ENCODE results near the gene CHPT1.
"Not testable (repeated sequence)": the region's sequence is repeated elsewhere in the genome, so short reads cannot be mapped to it uniquely, and the experiment has no call there.

CHPT1 gene

GRCh38 chr12:101732318-101732717 lies 34.9 kb downstream of the CHPT1 start:
- Mint-ChIP-seq H3K36me3 (ENCODE audit: low read depth) (peaks cover 8% of the 10 kb centered on the region), H3K4me1 (peaks cover under 1% of the 10 kb centered on the region), H3K27ac (no peak overlapping the region), H3K4me3 (no peak overlapping the region), H3K9me3 (no peaks in the 10 kb centered on the region), H3K27me3 (ENCODE audit: low read depth, poor library complexity) (no peaks in the 10 kb centered on the region)
- TF ChIP-seq, protein P1, sequence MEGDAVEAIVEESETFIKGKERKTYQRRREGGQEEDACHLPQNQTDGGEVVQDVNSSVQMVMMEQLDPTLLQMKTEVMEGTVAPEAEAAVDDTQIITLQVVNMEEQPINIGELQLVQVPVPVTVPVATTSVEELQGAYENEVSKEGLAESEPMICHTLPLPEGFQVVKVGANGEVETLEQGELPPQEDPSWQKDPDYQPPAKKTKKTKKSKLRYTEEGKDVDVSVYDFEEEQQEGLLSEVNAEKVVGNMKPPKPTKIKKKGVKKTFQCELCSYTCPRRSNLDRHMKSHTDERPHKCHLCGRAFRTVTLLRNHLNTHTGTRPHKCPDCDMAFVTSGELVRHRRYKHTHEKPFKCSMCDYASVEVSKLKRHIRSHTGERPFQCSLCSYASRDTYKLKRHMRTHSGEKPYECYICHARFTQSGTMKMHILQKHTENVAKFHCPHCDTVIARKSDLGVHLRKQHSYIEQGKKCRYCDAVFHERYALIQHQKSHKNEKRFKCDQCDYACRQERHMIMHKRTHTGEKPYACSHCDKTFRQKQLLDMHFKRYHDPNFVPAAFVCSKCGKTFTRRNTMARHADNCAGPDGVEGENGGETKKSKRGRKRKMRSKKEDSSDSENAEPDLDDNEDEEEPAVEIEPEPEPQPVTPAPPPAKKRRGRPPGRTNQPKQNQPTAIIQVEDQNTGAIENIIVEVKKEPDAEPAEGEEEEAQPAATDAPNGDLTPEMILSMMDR (IDR thresholded peaks at IDR 0.05): no peak
- no peak for DNase-seq

GRCh38 chr12:101733166-101733565 lies 35.7 kb downstream of the CHPT1 start:
- TF ChIP-seq, protein P1 (IDR thresholded peaks at IDR 0.05): no peak
- Mint-ChIP-seq H3K27me3 (ENCODE audit: low read depth, poor library complexity) (no peaks in the 10 kb centered on the region), H3K4me1 (peaks cover 6% of the 10 kb centered on the region), H3K4me3 (no peak overlapping the region), H3K27ac (no peak overlapping the region), H3K9me3 (no peaks in the 10 kb centered on the region), H3K36me3 (ENCODE audit: low read depth) (peaks cover 15% of the 10 kb centered on the region)
- no peak for DNase-seq

- not testable (repeated sequence) for H3K27me3 Mint-ChIP-seq (ENCODE audit: low read depth, poor library complexity); H3K27ac Mint-ChIP-seq
Measured at GRCh38 chr12:101734482-101734881, 37.0 kb downstream of the CHPT1 start.

GRCh38 chr12:101737476-101737875 lies 40.0 kb downstream of the CHPT1 start:
- DNase-seq: no peak
- Mint-ChIP-seq H3K27ac (no peak overlapping the region), H3K27me3 (ENCODE audit: low read depth, poor library complexity) (no peaks in the 10 kb centered on the region), H3K36me3 (ENCODE audit: low read depth) (peaks cover 34% of the 10 kb centered on the region), H3K4me3 (no peak overlapping the region), H3K9me3 (no peaks in the 10 kb centered on the region), H3K4me1 (peaks cover 6% of the 10 kb centered on the region)
- TF ChIP-seq, protein P1 (IDR thresholded peaks at IDR 0.05): no peak

More at GRCh38 chr12:101734482-101734881, 37.0 kb downstream of the CHPT1 start:
- H3K4me1 Mint-ChIP-seq, H3K4me3 Mint-ChIP-seq, DNase-seq, H3K9me3 Mint-ChIP-seq: not testable (repeated sequence)
- peaks cover 25% of the 10 kb centered on the region for H3K36me3 Mint-ChIP-seq (ENCODE audit: low read depth)

DNA sequence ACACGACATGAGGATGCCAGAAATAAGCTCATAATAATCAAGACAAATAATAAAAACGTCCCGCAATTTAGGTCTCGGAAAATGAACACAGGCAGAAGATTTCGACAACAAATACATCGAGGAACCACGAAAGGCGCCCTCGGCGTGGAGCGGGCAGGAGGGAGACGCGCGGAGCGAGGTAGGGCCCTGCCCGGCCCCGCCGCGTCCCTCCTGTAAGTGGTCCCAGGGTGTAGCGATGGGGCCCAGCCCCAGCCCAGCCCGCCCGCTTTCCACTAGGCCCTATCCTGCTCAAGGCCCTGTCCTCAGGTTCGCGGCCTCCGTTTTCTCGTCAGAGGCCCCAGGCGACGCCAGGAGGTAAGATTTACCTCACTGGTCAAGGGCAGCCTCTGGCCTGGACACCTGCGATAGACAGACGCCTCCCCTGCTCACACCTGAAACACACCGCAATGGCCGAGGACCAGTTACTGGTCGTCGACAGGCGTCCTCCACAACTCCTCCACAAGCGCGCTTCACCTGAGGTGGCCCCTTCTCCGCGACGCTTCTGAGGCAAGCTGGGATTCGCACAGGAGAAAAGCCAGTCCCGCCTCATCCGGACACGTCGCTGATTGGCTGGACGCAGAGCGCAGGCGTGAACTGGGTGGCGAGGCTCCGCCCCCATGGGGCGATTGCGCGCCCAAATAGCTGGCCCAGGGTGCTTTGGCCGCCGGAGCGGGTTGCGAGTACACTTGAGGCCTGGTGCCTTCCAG lies 41.7 kb downstream of the CHPT1 start, which contains the start of gene SYCP3:
Gene SYCP3 (minus strand): TSS at position 543 of the 746 bp plus-strand sequence. CDS start 1,527 bp downstream, outside the sequence.
- TF ChIP-seq, protein P1 (IDR thresholded peaks at IDR 0.05): no peak
- no peaks in the 10 kb centered on the region for H3K27me3 Mint-ChIP-seq (ENCODE audit: low read depth, poor library complexity)
- no peaks in the 10 kb centered on the region for H3K9me3 Mint-ChIP-seq
- no peak for DNase-seq
- H3K4me1 Mint-ChIP-seq: peaks cover 13% of the 10 kb centered on the region
- H3K36me3 Mint-ChIP-seq (ENCODE audit: low read depth): peaks cover 45% of the 10 kb centered on the region
- H3K27ac Mint-ChIP-seq: no peak within 1 kb of the TSS
- no peak within 1 kb of the TSS for H3K4me3 Mint-ChIP-seq

DNA sequence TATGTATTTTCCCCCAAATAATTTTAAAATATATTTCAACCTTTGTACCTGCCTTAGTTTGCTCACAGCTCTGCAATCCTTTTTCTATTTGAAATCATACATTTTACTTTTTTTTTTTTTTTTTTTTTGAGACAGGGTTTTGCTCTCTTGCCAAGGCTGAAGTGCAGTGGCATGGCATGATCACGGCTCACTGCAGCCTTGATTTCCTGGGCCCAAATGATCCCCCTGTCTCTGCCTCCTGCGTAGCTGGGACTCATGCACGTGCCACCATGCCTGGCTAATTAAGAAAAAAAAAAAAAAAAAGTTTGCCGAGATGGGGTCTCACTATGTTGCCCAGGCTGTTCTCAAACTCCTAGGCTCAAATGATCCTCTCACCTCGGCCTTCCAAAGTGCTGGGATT lies 43.1 kb downstream of the CHPT1 start:
- Mint-ChIP-seq H3K4me1 (peaks cover 13% of the 10 kb centered on the region), H3K27ac (no peak overlapping the region)

More for the DNA sequence above, 43.1 kb downstream of the CHPT1 start:
- peaks cover 55% of the 10 kb centered on the region for H3K36me3 Mint-ChIP-seq (ENCODE audit: low read depth)
- no peak overlapping the region for H3K4me3 Mint-ChIP-seq
- H3K9me3 Mint-ChIP-seq: no peaks in the 10 kb centered on the region
- DNase-seq: no peak
- no peaks in the 10 kb centered on the region for H3K27me3 Mint-ChIP-seq (ENCODE audit: low read depth, poor library complexity)
- TF ChIP-seq, protein P1 (IDR thresholded peaks at IDR 0.05): no peak
